H1 (cell line): ENCODE measurements around the gene COL17A1. TPM values are rescaled to one million over a fixed set of nuclear protein-coding genes. Genes with fewer than 3 reads are reported as not detected.
A peak's percentile ranks its signal among the peaks of the same experiment; 100 is the strongest.

Source experiments
- ATF2 ChIP-seq: IDR thresholded peaks from 2 replicates; pipeline ENCODE4 v1.6.1; 2012; ENCODE audit warnings: low read length, inconsistent platforms
- BACH1 ChIP-seq: IDR thresholded peaks from 2 replicates; pipeline ENCODE4 v1.6.1; 2012; ENCODE audit warnings: low read length, improper control_type of control experiment
- CHD2 ChIP-seq: IDR thresholded peaks from 2 replicates; pipeline ENCODE4 v1.6.1; 2012; ENCODE audit warnings: low read length, improper control_type of control experiment
- EGR1 ChIP-seq: IDR thresholded peaks from 2 replicates; pipeline ENCODE4 v1.6.1; 2011; ENCODE audit warnings: low read depth, low read length, borderline replicate concordance
- GABPA ChIP-seq: IDR thresholded peaks from 2 replicates; pipeline ENCODE4 v1.6.1; 2011; ENCODE audit warnings: mild to moderate bottlenecking, low read length, moderate library complexity, borderline replicate concordance; ENCODE audit not compliant: insufficient read depth
- KDM4A ChIP-seq: IDR thresholded peaks from one replicate; pipeline ENCODE4 v1.7.1; 2012; ENCODE audit warnings: low read depth, mild to moderate bottlenecking, moderate library complexity, low read length, inconsistent platforms; ENCODE audit not compliant: severe bottlenecking
- POLR2A ChIP-seq, 2 experiments: IDR thresholded peaks; 1 replicate in 1 of 2; 2 replicates in 1 of 2; pipeline ENCODE4 v1.6.1; 2011; ENCODE audit warnings: low read depth in 2 of 2, low read length in 2 of 2, mild to moderate bottlenecking in 2 of 2; ENCODE audit errors: control extremely low read depth in 1 of 2
- SAP30 ChIP-seq: fragments of 300-600 bp; sonication (generic); IDR thresholded peaks from 2 replicates; pipeline ENCODE4 v1.7.1; 2012; ENCODE audit warnings: low read length, moderate library complexity, mild to moderate bottlenecking, inconsistent platforms; ENCODE audit not compliant: insufficient read depth, insufficient replicate concordance
- SIRT6 ChIP-seq: IDR thresholded peaks from one replicate; pipeline ENCODE4 v1.7.1; 2012; ENCODE audit warnings: low read length, inconsistent platforms
- SP4 ChIP-seq: IDR thresholded peaks from 2 replicates; pipeline ENCODE4 v1.6.1; 2012; ENCODE audit warnings: low read length, inconsistent platforms
- SRF ChIP-seq: IDR thresholded peaks from 2 replicates; pipeline ENCODE4 v1.6.1; 2011; ENCODE audit warnings: mild to moderate bottlenecking, low read depth, low read length, moderate library complexity
- TAF7 ChIP-seq: optimal IDR thresholded peaks from 2 replicates; pipeline ENCODE3; 2011; ENCODE audit warnings: low read depth, mild to moderate bottlenecking, inconsistent platforms, low read length, moderate library complexity, borderline replicate concordance
- TEAD4 ChIP-seq: IDR thresholded peaks from 2 replicates; pipeline ENCODE4 v1.6.1; 2012; ENCODE audit warnings: low read depth, low read length, inconsistent platforms, mixed read lengths
- YY1 ChIP-seq: IDR thresholded peaks from 2 replicates; pipeline ENCODE4 v1.6.1; 2011; ENCODE audit warnings: low read depth, mild to moderate bottlenecking, low read length
- polyA plus RNA-seq, 7 experiments: library from polyadenylated mRNA; depleted of rRNA in 3 of 7; stranded (reverse) in 5 of 7; unstranded in 2 of 7; fragments of >200 nt in 5 of 7; fragments of 200-250 nt in 2 of 7; gene quantifications; 1 replicate in 5 of 7; 2 replicates in 1 of 7; 4 replicates in 1 of 7; pipeline versions ENCODE4 v1.2.1 to v1.2.3, GENCODE V29; 2011 to 2013; ENCODE audit warnings: missing spikeins in 2 of 7, mixed read lengths in 2 of 7
- total RNA-seq: library from RNA; stranded (reverse); fragmentation: NEBNext Ultra II Directional; extraction: Animal tissue kit (Norgen Biotek cat#: 25700); gene quantifications from 2 replicates; pipeline ENCODE4 v1.2.1, GENCODE V29; 2021

Gene COL17A1
- total and polyA plus RNA-seq, 2 of the 8 experiments (the other 6 are each of a cell fraction or from before 2014, with no cell fraction given) = 0.35 to 0.37 TPM

GRCh38 chr10:104122225-104123107, 36.8 kb upstream of the COL17A1 start (continued):
- no peak for TF ChIP-seq ATF2
- no peak for TF ChIP-seq TEAD4
- TF ChIP-seq SRF = no peak
- TF ChIP-seq GABPA = no peak
- TF ChIP-seq BACH1 = no peak
- peak; percentile 10 for TF ChIP-seq KDM4A
- TF ChIP-seq SP4 = no peak
- peak; percentile 63 for TF ChIP-seq TAF7
- TF ChIP-seq CHD2 = no peak
- TF ChIP-seq EGR1 = no peak
- TF ChIP-seq POLR2A (IDR thresholded peaks at IDR 0.05; ENCODE audit: control extremely low read depth in 1 of 2, low read depth in 2 of 2, low read length in 2 of 2) = peak in 1 of 2 experiments; percentile 39; a peak in 1 of 3 replicates
- no peak for TF ChIP-seq SIRT6
- TF ChIP-seq YY1 = no peak
- TF ChIP-seq SAP30 = peak; percentile 53
